ENCODE results near the gene UBXN11. TPM values are rescaled to one million over a fixed set of nuclear protein-coding genes. Genes with fewer than 3 reads are reported as not detected.

The UBXN11 gene
- total RNA-seq, 1 donor, result 5.8 TPM

DNA sequence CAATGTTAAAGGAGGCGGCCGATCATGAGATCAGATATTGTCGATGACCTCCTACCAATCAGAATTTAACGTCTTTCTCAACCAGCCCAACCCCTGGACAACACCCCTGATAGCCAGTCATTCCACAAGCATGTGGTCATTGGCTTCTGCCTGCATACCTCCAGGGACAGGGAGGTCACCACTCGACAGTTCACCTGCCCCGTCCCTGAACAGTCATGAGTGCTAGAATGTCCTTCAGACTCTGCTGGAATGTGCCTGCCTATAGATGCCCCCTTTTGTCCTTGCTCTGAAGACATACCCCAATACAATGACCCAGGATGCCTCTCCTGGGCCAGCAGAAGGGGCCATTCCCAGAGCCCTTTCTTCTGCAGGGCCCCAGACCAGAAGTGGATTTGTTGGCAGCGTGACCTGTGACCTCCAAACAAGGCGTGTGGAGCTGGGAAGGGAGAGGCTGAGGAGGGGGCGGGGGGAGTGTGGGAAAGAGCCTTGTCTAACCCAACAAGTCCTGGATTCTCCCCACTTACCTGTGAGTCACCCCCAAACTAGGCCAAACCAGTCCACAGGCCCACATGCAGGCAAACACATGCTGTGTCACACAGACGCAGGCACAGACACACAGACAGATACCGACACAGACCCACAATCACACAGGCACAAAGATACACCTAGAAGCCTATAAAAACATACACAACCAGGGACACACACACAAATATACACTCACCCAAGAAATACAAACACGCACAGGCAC is 45.3 kb upstream of the UBXN11 start:
- Histone ChIP-seq H4K20me1 (ENCODE audit: insufficient read depth, low read length) (no peaks in the 10 kb centered on the region), H3K4me3 (ENCODE audit: insufficient read depth, low read length) (no peak overlapping the region), H3K27me3 (ENCODE audit: insufficient read depth, low read length) (peaks cover 15% of the 10 kb centered on the region), H2AFZ (ENCODE audit: low read length) (no peak overlapping the region), H3K79me2 (ENCODE audit: insufficient read depth, low read length) (no peaks in the 10 kb centered on the region), H3K27ac (ENCODE audit: low read depth, low read length) (peak overlapping the region; percentile 48), H3K36me3 (ENCODE audit: insufficient read depth, low read length) (no peaks in the 10 kb centered on the region), H3K4me1 (ENCODE audit: insufficient read depth, low read length) (peaks cover 22% of the 10 kb centered on the region), H3K9me3 (ENCODE audit: low read depth, low read length) (no peaks in the 10 kb centered on the region), H3K4me2 (ENCODE audit: insufficient read depth, low read length) (no peak overlapping the region)
- TF ChIP-seq CTCF (IDR thresholded peaks at IDR 0.05; ENCODE audit: extremely low read depth, low read depth, low read length), result no peak
- DNase-seq (ENCODE audit: insufficient read length, low spot score, missing footprints), result peak; percentile 85

GRCh38 chr1:26350701-26351589 is 44.5 kb upstream of the UBXN11 start:
- Histone ChIP-seq H3K36me3 (ENCODE audit: insufficient read depth, low read length) (no peaks in the 10 kb centered on the region), H3K27me3 (ENCODE audit: insufficient read depth, low read length) (peaks cover 7% of the 10 kb centered on the region), H3K79me2 (ENCODE audit: insufficient read depth, low read length) (no peaks in the 10 kb centered on the region), H3K4me2 (ENCODE audit: insufficient read depth, low read length) (no peak overlapping the region), H3K4me3 (ENCODE audit: insufficient read depth, low read length) (no peak overlapping the region), H3K4me1 (ENCODE audit: insufficient read depth, low read length) (peaks cover 22% of the 10 kb centered on the region), H3K27ac (ENCODE audit: low read depth, low read length) (peak overlapping the region; percentile 48), H4K20me1 (ENCODE audit: insufficient read depth, low read length) (no peaks in the 10 kb centered on the region), H2AFZ (ENCODE audit: low read length) (no peak overlapping the region), H3K9me3 (ENCODE audit: low read depth, low read length) (no peaks in the 10 kb centered on the region)
- DNase-seq (ENCODE audit: insufficient read length, low spot score, missing footprints), result no peak
- TF ChIP-seq CTCF (IDR thresholded peaks at IDR 0.05; ENCODE audit: extremely low read depth, low read depth, low read length), result no peak

GRCh38 chr1:26350343-26350700 is 43.9 kb upstream of the UBXN11 start:
- no peak overlapping the region for H3K4me3 ChIP-seq (ENCODE audit: insufficient read depth, low read length)
- H3K79me2 ChIP-seq (ENCODE audit: insufficient read depth, low read length), result no peaks in the 10 kb centered on the region
- H3K27me3 ChIP-seq (ENCODE audit: insufficient read depth, low read length), result peaks cover 2% of the 10 kb centered on the region
- peaks cover 22% of the 10 kb centered on the region for H3K4me1 ChIP-seq (ENCODE audit: insufficient read depth, low read length)
- no peaks in the 10 kb centered on the region for H3K36me3 ChIP-seq (ENCODE audit: insufficient read depth, low read length)
- no peak for TF ChIP-seq CTCF (IDR thresholded peaks at IDR 0.05; ENCODE audit: extremely low read depth, low read depth, low read length)
- H3K9me3 ChIP-seq (ENCODE audit: low read depth, low read length), result no peaks in the 10 kb centered on the region
- no peak for DNase-seq (ENCODE audit: insufficient read length, low spot score, missing footprints)
- no peak overlapping the region for H3K27ac ChIP-seq (ENCODE audit: low read depth, low read length)
- no peak overlapping the region for H2AFZ ChIP-seq (ENCODE audit: low read length)
- H4K20me1 ChIP-seq (ENCODE audit: insufficient read depth, low read length), result no peaks in the 10 kb centered on the region
- H3K4me2 ChIP-seq (ENCODE audit: insufficient read depth, low read length), result no peak overlapping the region

DNA sequence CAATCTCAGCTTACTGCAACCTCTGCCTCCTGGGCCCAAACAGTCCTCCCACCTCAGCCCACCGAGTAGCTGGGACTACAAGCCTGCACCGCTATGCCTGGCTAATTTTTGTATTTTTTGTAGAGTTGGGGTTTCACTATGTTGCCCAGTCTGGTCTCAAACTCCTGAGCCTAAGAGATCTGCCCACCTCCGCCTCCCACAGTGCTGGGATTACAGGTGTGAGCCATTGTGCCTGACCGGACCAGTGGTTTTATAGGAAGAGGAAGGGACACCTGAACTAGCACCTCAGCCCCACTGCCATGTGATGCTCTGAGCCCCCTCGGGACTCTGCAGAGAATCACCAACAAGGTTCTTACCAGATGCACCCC is 43.4 kb upstream of the UBXN11 start:
- no peaks in the 10 kb centered on the region for H3K9me3 ChIP-seq (ENCODE audit: low read depth, low read length)
- no peak overlapping the region for H3K4me2 ChIP-seq (ENCODE audit: insufficient read depth, low read length)
- no peaks in the 10 kb centered on the region for H3K79me2 ChIP-seq (ENCODE audit: insufficient read depth, low read length)
- no peaks in the 10 kb centered on the region for H3K36me3 ChIP-seq (ENCODE audit: insufficient read depth, low read length)
- H3K4me3 ChIP-seq (ENCODE audit: insufficient read depth, low read length), result no peak overlapping the region
- no peak overlapping the region for H2AFZ ChIP-seq (ENCODE audit: low read length)
- peaks cover 22% of the 10 kb centered on the region for H3K4me1 ChIP-seq (ENCODE audit: insufficient read depth, low read length)
- no peaks in the 10 kb centered on the region for H4K20me1 ChIP-seq (ENCODE audit: insufficient read depth, low read length)
- H3K27me3 ChIP-seq (ENCODE audit: insufficient read depth, low read length), result no peaks in the 10 kb centered on the region
- TF ChIP-seq CTCF (IDR thresholded peaks at IDR 0.05; ENCODE audit: extremely low read depth, low read depth, low read length), result no peak
- no peak for DNase-seq (ENCODE audit: insufficient read length, low spot score, missing footprints)
- H3K27ac ChIP-seq (ENCODE audit: low read depth, low read length), result peak overlapping the region; percentile 28
